HUES6 (cell line): ENCODE measurements around the gene PIGN.

Experiments used
- H3K27ac ChIP-seq: 2 replicates; pipeline ENCODE4 v1.7.0; 2013; ENCODE audit warnings: low read depth, mild to moderate bottlenecking, low read length, inconsistent platforms
- H3K27me3 ChIP-seq: 2 replicates; pipeline ENCODE4 v1.6.1; 2013; ENCODE audit warnings: low read length; ENCODE audit not compliant: control insufficient read depth, insufficient read depth
- H3K36me3 ChIP-seq: 2 replicates; pipeline ENCODE4 v1.6.1; 2013; ENCODE audit warnings: low read length; ENCODE audit not compliant: control insufficient read depth, insufficient read depth
- H3K4me1 ChIP-seq: 2 replicates; pipeline ENCODE4 v1.6.1; 2013; ENCODE audit warnings: low read length; ENCODE audit not compliant: control insufficient read depth, insufficient read depth
- H3K4me3 ChIP-seq: 2 replicates; pipeline ENCODE4 v1.5.1; 2013; ENCODE audit warnings: low read depth, low read length
- H3K9ac ChIP-seq: one replicate; pipeline ENCODE4 v1.6.1; 2013; ENCODE audit warnings: mild to moderate bottlenecking, low read length
- H3K9me3 ChIP-seq: 2 replicates; pipeline ENCODE4 v1.6.1; 2013; ENCODE audit warnings: low read depth, low read length; ENCODE audit not compliant: control insufficient read depth, insufficient read depth

PIGN gene

DNA sequence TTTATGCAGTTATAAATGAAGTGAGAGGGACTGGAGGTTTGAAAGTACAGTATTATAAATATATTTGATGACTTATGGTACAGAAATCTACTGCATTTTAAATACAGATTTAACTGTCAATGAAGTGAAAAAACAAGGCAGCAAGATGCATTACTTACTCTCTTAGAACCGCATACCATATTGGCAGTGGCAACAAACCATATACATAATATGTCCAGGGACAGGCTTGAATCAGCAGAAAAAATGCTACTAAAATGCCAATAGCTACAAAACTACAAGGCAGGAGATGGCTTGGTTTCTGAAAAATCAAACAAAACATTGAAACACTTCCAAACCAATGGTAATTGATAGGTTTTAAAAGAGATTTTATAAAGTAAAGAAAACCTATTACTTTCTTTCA lies 77.2 kb downstream of the PIGN start:
- H3K27me3 ChIP-seq = no peaks in the 10 kb centered on the region
- no peak overlapping the region for H3K4me3 ChIP-seq
- no peaks in the 10 kb centered on the region for H3K4me1 ChIP-seq
- H3K36me3 ChIP-seq = no peaks in the 10 kb centered on the region; the same call in 1 of the 2 replicates
- no peak overlapping the region for H3K27ac ChIP-seq
- no peak overlapping the region for H3K9ac ChIP-seq
- no peaks in the 10 kb centered on the region for H3K9me3 ChIP-seq

DNA sequence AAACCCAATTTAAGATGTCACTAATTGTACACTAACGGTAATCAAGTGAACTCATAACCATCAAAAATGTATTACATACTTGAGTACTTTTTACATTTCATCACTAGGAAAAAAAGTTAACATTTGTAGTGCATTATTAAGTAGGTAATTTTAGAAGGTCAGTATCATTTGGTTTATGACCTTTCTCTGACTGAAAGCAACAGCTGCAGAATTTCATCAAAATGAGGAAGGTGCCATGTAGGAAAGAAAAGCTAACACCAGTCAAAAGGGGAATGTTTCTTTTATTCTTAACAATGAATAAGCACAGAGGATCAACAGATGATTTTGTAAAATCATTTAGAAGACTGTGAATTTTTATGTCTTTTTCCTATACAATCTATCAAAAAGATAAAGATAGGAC lies 79.0 kb downstream of the PIGN start:
- Histone ChIP-seq H3K4me3 (no peak overlapping the region), H3K27ac (no peak overlapping the region), H3K9me3 (no peaks in the 10 kb centered on the region), H3K36me3 (no peaks in the 10 kb centered on the region; the same call in 1 of the 2 replicates), H3K9ac (no peak overlapping the region), H3K4me1 (no peaks in the 10 kb centered on the region; the same call in 1 of the 2 replicates), H3K27me3 (no peaks in the 10 kb centered on the region)

- no peaks in the 10 kb centered on the region for H3K27me3 ChIP-seq
- no peak overlapping the region for H3K9ac ChIP-seq
- no peak overlapping the region for H3K4me3 ChIP-seq
- H3K9me3 ChIP-seq = no peaks in the 10 kb centered on the region
- no peaks in the 10 kb centered on the region; the same call in 1 of the 2 replicates for H3K4me1 ChIP-seq
- peaks cover under 1% of the 10 kb centered on the region; the same call in 1 of the 2 replicates for H3K36me3 ChIP-seq
- H3K27ac ChIP-seq = no peak overlapping the region
Observed at GRCh38 chr18:62106271-62106670, 80.6 kb downstream of the PIGN start.

DNA sequence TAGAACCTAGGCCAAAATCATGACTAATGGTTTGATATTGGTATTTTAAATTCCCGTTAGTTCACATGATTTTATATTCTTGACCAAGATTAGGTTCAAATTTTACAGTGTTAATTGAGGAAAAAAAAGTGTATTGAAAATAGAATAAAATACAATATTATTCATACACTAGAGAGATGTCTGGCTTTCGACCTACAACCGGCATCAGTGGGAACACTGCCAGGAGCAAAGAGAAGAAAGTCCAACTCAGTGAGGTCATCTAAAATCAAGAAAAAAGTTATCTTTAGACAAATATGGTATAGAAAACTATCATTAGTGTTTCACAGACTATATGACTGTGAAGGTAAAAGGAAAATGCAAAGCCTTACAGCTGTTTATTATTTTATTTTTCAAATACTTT lies 81.5 kb downstream of the PIGN start:
- Histone ChIP-seq H3K9me3 (no peaks in the 10 kb centered on the region), H3K4me3 (no peak overlapping the region), H3K9ac (no peak overlapping the region), H3K36me3 (peaks cover 8% of the 10 kb centered on the region), H3K27me3 (no peaks in the 10 kb centered on the region), H3K4me1 (no peaks in the 10 kb centered on the region; the same call in 1 of the 2 replicates), H3K27ac (no peak overlapping the region)

- Histone ChIP-seq H3K4me1 (no peaks in the 10 kb centered on the region; the same call in 1 of the 2 replicates), H3K27ac (no peak overlapping the region), H3K36me3 (peaks cover 10% of the 10 kb centered on the region), H3K27me3 (no peaks in the 10 kb centered on the region), H3K9ac (no peak overlapping the region), H3K9me3 (peaks cover 3% of the 10 kb centered on the region; the same call in 1 of the 2 replicates), H3K4me3 (no peak overlapping the region)
Observed at GRCh38 chr18:62102221-62102620, 84.6 kb downstream of the PIGN start.

DNA sequence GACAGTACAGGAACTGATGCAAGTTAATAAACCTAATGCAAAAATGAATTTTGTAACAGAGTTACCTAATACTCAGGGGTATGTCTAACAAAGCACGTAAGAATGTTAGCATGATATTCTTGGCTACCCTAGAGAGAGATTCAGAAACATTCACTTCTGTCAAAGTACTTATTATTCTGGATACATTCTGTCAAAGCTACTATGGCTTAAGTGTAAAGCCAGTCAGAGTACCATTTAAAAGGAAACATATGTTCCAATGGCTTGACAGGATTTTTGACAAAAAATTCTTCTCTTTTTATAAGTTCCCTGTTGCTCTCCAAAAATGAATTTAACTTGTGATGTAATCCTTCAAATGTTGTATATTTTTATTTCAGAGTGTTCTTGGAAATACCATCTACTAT lies 85.5 kb downstream of the PIGN start:
- no peaks in the 10 kb centered on the region for H3K27me3 ChIP-seq
- no peak overlapping the region for H3K4me3 ChIP-seq
- no peaks in the 10 kb centered on the region; the same call in 1 of the 2 replicates for H3K4me1 ChIP-seq
- peaks cover 10% of the 10 kb centered on the region for H3K36me3 ChIP-seq
- no peak overlapping the region for H3K9ac ChIP-seq
- peaks cover 3% of the 10 kb centered on the region; the same call in 1 of the 2 replicates for H3K9me3 ChIP-seq
- H3K27ac ChIP-seq = no peak overlapping the region

- H3K4me3 ChIP-seq = no peak overlapping the region
- H3K36me3 ChIP-seq = peaks cover 10% of the 10 kb centered on the region
- no peaks in the 10 kb centered on the region; the same call in 1 of the 2 replicates for H3K4me1 ChIP-seq
- no peak overlapping the region for H3K27ac ChIP-seq
- no peak overlapping the region for H3K9ac ChIP-seq
- peaks cover 3% of the 10 kb centered on the region; the same call in 1 of the 2 replicates for H3K9me3 ChIP-seq
- no peaks in the 10 kb centered on the region for H3K27me3 ChIP-seq
Observed at GRCh38 chr18:62098960-62099359, 87.9 kb downstream of the PIGN start.

- Histone ChIP-seq H3K4me3 (no peak overlapping the region), H3K27me3 (no peaks in the 10 kb centered on the region), H3K9me3 (peaks cover 3% of the 10 kb centered on the region; the same call in 1 of the 2 replicates), H3K9ac (no peak overlapping the region), H3K36me3 (peaks cover 10% of the 10 kb centered on the region), H3K27ac (no peak overlapping the region), H3K4me1 (no peaks in the 10 kb centered on the region)
Observed at GRCh38 chr18:62097698-62098097, 89.2 kb downstream of the PIGN start.

GRCh38 chr18:62091487-62092120 lies 95.3 kb downstream of the PIGN start:
- Histone ChIP-seq H3K9me3 (no peaks in the 10 kb centered on the region), H3K36me3 (no peaks in the 10 kb centered on the region), H3K27ac (no peak overlapping the region)

DNA sequence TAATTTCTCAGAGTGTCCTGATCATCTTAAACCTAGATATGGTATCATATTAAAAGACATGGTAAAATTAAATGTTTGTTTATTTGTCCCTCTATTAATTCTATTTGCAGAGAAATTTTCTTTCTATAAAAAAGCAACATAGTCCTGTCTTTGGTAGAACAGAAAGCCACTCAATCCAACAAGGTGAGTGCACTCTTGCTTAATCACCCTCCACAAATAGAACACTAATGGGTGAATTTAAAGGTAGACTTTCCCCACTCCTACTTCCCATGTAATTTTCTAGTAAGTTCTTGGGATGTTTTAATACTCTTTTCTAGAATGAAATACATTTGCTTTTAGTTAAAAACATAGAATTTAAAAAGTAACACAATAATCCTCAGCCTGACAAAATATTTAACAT lies 97.7 kb downstream of the PIGN start:
- H3K27ac ChIP-seq = no peak overlapping the region
- H3K4me1 ChIP-seq = no peaks in the 10 kb centered on the region
- no peak overlapping the region for H3K9ac ChIP-seq
- H3K4me3 ChIP-seq = no peak overlapping the region
- no peaks in the 10 kb centered on the region for H3K36me3 ChIP-seq
- H3K27me3 ChIP-seq = no peaks in the 10 kb centered on the region
- H3K9me3 ChIP-seq = no peaks in the 10 kb centered on the region

More at GRCh38 chr18:62091487-62092120, 95.3 kb downstream of the PIGN start:
- Histone ChIP-seq H3K4me1 (no peaks in the 10 kb centered on the region), H3K9ac (no peak overlapping the region), H3K4me3 (no peak overlapping the region), H3K27me3 (no peaks in the 10 kb centered on the region)

DNA sequence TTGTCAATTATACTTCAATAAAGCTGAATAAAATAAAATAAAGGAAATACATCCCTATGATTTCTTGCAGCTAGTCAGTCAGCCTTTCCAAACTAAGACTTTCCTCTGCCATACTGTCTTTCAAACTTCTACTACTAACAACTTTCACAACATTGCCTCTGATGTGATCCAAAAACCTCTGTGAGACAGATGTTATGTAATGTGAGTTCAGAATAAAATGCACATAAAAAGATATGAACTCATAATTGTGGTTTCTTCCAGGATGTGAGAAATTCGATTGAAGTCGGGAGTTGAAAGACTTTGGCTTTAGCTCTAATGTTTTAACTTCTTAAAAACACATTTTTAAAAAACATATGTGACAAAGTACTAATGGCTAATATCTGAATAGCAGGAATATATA lies 98.7 kb downstream of the PIGN start:
- Histone ChIP-seq H3K27ac (no peak overlapping the region), H3K27me3 (no peaks in the 10 kb centered on the region), H3K4me3 (no peak overlapping the region), H3K36me3 (0 out of 2 replicates have a peak, but pooled peaks cover 2% of the 10 kb centered on the region), H3K9me3 (no peaks in the 10 kb centered on the region), H3K4me1 (no peaks in the 10 kb centered on the region), H3K9ac (no peak overlapping the region)
